Muscle layer of duodenum (tissue), 2 donors: Measurements from ENCODE around the gene SLC4A1.

ENCODE experiments used
- H3K27ac ChIP-seq: one replicate; pipeline ENCODE4 v1.7.0; 2013; ENCODE audit warnings: mild to moderate bottlenecking, low read length
- H3K27me3 ChIP-seq: one replicate; pipeline ENCODE4 v1.7.0; 2013; ENCODE audit warnings: low read depth, mild to moderate bottlenecking, control low read depth, low read length
- H3K36me3 ChIP-seq, 2 donors: one replicate each; pipeline ENCODE4 v1.7.0; 2013; ENCODE audit warnings: low read length in 2 of 2, control low read depth in 1 of 2, mild to moderate bottlenecking in 1 of 2; ENCODE audit not compliant: insufficient read depth in 2 of 2, control insufficient read depth in 1 of 2
- H3K4me1 ChIP-seq, 2 donors: one replicate each; pipeline ENCODE4 v1.7.0; 2013; ENCODE audit warnings: low read length in 2 of 2, mild to moderate bottlenecking in 2 of 2, control low read depth in 1 of 2, moderate library complexity in 1 of 2; ENCODE audit not compliant: insufficient read depth in 2 of 2, control insufficient read depth in 1 of 2
- H3K4me3 ChIP-seq, 2 donors: one replicate each; pipeline ENCODE4 v1.7.0; 2013; ENCODE audit warnings: low read length in 2 of 2, low read depth in 1 of 2, mild to moderate bottlenecking in 1 of 2
- H3K9me3 ChIP-seq, 2 donors: one replicate each; pipeline ENCODE4 v1.7.0; 2013; ENCODE audit warnings: low read length in 2 of 2, control low read depth in 1 of 2, mild to moderate bottlenecking in 1 of 2; ENCODE audit not compliant: control insufficient read depth in 1 of 2
- donor health status: healthy.

The SLC4A1 gene

DNA sequence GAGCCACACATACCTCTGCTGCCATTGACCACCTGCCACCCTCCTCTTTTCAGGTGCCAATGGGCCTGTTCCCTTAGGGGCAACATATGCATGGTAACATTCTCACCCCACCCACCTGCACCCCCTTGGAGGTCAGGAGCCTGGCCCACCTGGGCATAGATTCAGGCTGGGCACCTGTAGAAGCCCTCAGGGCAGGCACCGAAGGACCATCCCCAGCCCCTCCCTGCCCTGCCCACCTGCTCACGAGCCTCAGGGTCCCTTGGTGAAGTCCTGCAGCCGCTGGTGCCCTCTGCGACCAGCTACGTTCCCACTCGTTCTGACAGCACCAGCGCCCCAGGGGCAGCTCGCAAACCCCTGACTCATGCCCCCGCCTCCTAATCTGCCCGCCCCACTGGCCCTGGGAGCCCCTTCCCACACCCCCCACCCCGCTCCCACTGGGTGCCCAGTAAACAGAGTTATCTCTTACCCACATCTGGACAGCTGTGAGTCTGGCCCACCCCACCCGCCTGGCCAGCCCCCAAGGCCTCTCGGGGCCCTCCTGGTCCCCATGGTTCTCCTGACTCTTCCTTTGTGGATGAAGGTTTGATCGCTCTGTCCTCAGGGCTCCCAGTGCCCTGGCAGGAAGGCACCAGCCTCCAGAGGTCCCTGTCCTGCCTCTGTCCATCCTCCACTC, at the start of gene SLC4A1:
Gene SLC4A1, minus strand, starts transcription at position 318 of the 673 bp plus-strand sequence. CDS start 5,269 bp downstream, outside the sequence.
- no peak within 1 kb of the TSS for H3K4me3 ChIP-seq
- H3K9me3 ChIP-seq, result no peaks in the 10 kb centered on the region
- no peaks in the 10 kb centered on the region for H3K4me1 ChIP-seq
- no peak within 1 kb of the TSS for H3K27ac ChIP-seq
- no peaks in the 10 kb centered on the region for H3K36me3 ChIP-seq
- H3K27me3 ChIP-seq, result no peaks in the 10 kb centered on the region

DNA sequence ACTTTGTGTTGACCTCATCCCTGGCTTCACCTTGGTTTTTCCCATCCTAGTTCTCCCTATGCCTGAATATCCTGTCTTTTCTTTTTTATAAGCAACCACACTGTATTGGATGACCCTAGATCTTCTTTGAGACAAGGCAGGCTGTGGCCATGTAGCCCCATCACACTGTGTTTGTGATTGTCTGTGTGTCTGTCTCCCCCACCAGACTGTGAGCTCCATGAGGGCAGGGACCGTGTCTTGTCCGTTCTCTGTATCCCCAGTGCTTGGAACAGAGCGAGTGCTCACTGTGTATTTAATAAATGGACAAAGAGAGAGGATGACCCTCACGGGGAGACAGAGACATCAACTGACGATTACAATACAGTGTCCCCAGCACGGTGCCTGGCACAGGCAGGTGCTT, 49.6 kb upstream of the SLC4A1 start:
- H3K9me3 ChIP-seq, result no peaks in the 10 kb centered on the region
- H3K4me1 ChIP-seq, result peaks cover 0 to 13% of the 10 kb centered on the region in 2 donors
- no peak overlapping the region for H3K4me3 ChIP-seq
- peaks cover 40% of the 10 kb centered on the region for H3K27me3 ChIP-seq
- no peak overlapping the region for H3K27ac ChIP-seq
- H3K36me3 ChIP-seq, result peaks cover 13 to 32% of the 10 kb centered on the region in 2 donors

DNA sequence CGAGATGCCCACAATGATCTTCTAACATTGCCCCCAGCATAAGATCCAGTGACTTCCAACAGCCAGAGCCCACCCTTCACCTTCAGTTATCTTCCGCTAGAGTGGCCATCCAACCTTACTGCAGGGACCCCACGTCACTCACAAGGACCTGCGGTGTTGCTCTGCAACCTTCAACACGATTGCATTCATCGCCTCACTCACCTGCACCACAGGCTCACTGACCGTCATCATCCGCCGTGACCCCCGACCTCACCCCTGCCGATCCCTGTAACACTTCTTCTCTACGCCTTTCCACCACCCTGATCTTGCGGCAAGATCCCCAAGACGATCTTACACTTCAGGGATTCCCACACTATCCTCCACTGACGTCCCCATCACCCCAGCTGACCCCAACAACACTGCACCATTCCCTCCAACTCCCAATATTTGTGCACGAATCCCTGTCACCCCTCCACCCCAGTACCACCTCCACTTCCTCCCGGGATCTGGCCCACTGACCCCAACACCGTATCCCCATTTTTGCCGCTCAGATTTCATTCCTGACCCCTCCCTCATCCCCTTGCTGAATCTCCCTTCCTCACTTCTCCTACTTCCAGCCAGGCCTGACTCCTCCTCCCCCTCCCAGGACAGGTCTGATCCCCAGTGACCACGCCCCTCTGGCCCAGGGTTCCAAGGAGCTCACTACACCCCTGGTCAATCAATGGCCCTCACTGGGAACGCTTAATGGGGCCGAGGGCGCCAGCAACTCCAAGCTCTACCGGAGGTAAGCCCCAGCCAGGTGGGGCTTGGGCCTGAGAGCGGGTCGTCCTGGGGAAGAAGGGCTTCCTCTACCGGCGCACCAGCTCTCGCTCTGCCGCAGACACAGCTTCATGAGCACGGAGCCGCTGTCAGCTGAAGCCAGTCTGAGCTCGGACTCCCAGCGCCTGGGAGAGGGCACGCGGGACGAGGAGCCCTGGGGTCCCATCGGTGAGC, 48.1 kb upstream of the SLC4A1 start:
- H3K4me1 ChIP-seq, result peaks cover 0 to 13% of the 10 kb centered on the region in 2 donors
- peaks cover 11 to 20% of the 10 kb centered on the region in 2 donors for H3K36me3 ChIP-seq
- no peak overlapping the region for H3K4me3 ChIP-seq
- peaks cover 40% of the 10 kb centered on the region for H3K27me3 ChIP-seq
- no peaks in the 10 kb centered on the region for H3K9me3 ChIP-seq
- no peak overlapping the region for H3K27ac ChIP-seq

DNA sequence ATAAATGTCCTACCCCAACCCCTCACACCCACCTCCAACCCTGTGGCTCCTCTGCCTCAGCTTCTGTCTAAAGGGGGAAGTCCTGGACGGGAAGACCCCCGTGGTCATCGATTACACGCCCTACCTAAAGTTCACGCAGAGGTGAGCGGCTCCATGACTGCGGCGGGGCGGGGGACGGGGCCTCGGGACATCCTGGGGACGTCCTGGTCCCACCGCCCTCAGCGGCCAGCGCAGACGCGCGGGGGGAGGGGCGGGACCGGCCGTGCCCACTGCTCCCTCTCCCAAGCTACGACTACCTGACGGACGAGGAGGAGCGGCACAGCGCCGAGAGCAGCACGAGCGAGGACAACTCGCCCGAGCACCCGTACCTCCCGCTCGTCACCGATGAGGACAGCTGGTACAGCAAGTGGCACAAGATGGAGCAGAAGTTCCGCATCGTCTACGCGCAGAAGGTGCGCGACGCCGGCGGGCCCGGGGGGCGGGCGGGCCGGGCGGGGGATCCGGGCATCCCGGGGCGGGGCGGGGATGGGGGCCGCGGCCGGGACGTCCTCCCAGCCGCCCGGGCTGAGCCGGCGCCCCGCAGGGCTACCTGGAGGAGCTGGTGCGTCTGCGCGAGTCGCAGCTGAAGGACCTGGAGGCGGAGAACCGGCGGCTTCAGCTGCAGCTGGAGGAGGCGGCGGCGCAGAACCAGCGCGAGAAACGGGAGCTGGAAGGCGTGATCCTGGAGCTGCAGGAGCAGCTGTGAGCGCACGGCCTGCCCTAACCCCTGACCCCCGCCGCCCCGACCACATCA, 47.1 kb upstream of the SLC4A1 start:
- peaks cover 3 to 10% of the 10 kb centered on the region in 2 donors for H3K36me3 ChIP-seq
- no peak overlapping the region for H3K27ac ChIP-seq
- peak overlapping the region in 1 of 2 donors; percentile 26 for H3K4me3 ChIP-seq
- H3K27me3 ChIP-seq, result peaks cover 40% of the 10 kb centered on the region
- H3K4me1 ChIP-seq, result peaks cover 0 to 13% of the 10 kb centered on the region in 2 donors
- H3K9me3 ChIP-seq, result no peaks in the 10 kb centered on the region

DNA sequence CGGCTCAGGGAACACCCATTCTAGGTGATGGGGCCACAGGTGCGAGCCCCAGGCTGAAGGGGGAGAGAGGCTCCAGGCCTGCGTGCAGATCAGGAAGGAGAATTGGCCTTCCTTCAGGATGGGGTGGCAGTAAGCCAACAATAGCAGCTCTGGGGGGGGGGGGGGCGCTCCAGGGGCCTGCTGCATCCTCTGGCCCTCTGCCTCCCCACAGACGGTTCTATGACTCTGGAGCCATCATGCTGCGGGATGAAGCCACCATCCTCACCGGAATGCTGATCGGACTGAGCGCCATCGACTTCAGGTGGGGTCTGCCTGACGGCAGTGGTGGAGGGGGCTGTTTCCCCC, 46.6 kb upstream of the SLC4A1 start:
- no peaks in the 10 kb centered on the region for H3K9me3 ChIP-seq
- H3K4me1 ChIP-seq, result peaks cover 0 to 13% of the 10 kb centered on the region in 2 donors
- peaks cover 2 to 4% of the 10 kb centered on the region in 2 donors for H3K36me3 ChIP-seq
- H3K27me3 ChIP-seq, result peaks cover 40% of the 10 kb centered on the region
- no peak overlapping the region for H3K27ac ChIP-seq
- H3K4me3 ChIP-seq, result no peak overlapping the region

DNA sequence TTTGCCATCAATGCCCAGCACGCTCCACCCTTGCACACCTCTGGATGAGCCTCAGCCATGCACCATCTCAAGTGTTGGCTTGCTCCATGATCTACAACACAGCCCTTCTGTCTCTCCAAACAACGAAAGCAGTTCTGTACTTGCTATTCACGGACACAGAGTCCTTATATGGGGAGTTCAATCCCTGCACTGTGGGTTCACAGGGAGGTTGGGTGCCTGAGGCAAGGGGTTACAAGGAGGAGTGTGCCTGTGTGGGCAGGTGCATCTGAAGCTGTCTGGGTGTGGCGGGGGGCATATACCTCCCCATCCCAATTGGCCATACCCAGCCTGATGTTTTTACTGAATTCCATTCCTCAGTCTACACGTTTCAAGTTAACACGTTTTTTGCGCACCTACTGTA, 46.1 kb upstream of the SLC4A1 start:
- Histone ChIP-seq H3K27ac (no peak overlapping the region), H3K36me3 (no peaks in the 10 kb centered on the region), H3K27me3 (peaks cover 40% of the 10 kb centered on the region), H3K4me3 (no peak overlapping the region), H3K9me3 (no peaks in the 10 kb centered on the region), H3K4me1 (peaks cover 0 to 16% of the 10 kb centered on the region in 2 donors)

DNA sequence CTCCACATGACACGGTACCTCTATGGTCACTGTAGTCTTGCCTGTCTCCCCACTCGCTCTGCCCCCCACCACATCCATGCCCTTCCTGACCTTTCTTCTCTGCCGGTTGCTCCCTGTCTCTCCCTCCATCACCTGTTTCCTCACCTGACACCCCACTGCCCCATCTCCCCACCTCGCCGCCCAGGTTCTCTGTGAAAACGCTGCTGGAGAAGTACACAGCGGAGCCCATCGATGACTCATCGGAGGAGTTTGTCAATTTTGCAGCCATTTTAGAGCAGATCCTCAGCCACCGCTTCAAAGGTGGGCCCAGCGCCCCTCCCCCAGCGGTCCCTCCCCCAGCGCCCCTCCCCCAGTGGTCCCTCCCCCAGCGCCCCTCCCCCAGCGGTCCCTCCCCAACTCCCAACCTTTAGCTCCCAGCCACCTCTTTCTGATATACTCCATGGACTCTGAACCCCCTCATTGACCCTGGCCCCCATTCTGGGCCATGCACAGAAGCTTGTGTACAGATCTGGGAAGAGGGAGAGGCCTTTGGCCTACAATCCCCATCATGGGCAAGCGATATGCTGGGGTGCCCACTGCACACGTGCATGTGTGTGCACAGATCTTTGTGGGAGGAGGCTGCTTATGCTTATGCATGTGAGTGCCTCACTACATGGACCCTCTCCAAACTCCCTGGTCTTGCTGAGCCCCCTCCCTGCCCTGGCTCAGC, 44.6 kb upstream of the SLC4A1 start:
- Histone ChIP-seq H3K9me3 (no peaks in the 10 kb centered on the region), H3K4me3 (no peak overlapping the region), H3K36me3 (no peaks in the 10 kb centered on the region), H3K4me1 (peaks cover 3 to 26% of the 10 kb centered on the region in 2 donors), H3K27me3 (peaks cover 41% of the 10 kb centered on the region), H3K27ac (no peak overlapping the region)

DNA sequence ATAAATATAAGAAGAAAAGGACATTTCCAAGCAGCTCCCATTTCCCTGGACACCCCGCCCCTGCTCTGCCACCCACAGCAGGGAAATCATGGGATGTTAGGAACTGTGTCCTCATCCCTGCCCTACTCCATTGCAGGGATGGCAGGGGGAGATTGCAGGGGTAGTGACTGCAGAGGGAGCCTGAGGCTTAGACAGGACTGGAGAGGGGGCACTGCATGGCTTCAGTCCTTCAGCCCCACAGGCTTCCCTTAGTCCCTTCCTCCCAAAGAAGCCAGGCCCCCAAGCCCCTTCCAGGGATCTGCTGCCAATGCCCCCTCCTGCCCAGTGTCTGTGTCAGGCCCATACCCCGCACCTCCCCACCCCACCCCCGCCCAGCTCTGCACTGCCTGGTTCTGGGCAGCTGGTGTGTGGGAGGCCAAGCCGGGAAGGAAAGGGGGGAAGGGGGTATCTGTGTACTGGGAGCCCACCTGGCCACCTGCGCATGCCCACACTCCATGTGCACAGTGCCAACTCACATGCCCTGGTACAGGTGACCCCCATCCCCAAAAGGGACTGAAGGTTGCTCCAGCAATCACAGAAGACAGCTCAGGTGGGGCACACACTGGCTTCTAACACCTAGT, 43.7 kb upstream of the SLC4A1 start:
- H3K4me1 ChIP-seq, result peaks cover 4 to 30% of the 10 kb centered on the region in 2 donors
- H3K27me3 ChIP-seq, result peaks cover 38% of the 10 kb centered on the region

DNA sequence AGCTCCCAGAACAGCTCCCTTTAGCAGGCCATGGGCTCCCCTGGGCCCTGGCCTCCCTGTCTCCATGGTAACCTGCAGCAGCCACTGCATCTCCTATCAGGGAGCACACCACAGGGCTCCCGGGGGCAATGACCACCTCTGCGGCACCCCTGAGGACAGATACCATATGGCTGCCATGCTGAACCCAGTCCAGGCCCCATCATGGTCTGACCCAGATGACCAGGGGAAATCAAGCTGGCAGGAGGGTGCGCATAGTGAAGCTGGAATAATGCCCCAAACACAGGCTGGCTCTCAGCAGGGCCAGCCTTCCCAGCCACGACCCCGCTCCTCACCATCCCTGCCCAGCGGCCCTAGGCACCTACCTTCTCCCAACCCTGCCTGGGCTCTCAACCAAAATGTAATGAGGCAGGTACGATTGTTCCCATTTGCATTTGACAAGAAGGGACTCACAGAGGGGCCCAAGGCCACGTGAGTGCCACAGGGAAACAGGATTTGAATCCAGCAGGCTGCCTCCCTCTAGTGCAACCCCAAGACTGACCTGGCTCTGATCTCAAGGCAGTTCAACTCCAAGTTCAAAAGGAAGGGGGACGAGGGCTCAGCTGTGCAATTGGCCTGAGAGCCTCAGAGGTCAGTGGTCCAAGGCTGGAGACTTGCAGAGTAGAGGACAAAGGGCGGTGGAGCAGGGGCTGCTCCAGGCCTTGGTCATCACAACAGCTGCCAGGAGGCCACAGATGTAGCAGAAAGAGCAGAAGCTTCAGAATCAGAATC, 42.9 kb upstream of the SLC4A1 start:
- peaks cover 29% of the 10 kb centered on the region for H3K27me3 ChIP-seq
- no peaks in the 10 kb centered on the region for H3K36me3 ChIP-seq
- H3K4me3 ChIP-seq, result no peak overlapping the region
- no peak overlapping the region for H3K27ac ChIP-seq
- peaks cover 4 to 26% of the 10 kb centered on the region in 2 donors for H3K4me1 ChIP-seq
- H3K9me3 ChIP-seq, result no peaks in the 10 kb centered on the region

More for the DNA sequence above, 43.7 kb upstream of the SLC4A1 start:
- Histone ChIP-seq H3K36me3 (no peaks in the 10 kb centered on the region), H3K27ac (no peak overlapping the region), H3K9me3 (no peaks in the 10 kb centered on the region), H3K4me3 (no peak overlapping the region)

DNA sequence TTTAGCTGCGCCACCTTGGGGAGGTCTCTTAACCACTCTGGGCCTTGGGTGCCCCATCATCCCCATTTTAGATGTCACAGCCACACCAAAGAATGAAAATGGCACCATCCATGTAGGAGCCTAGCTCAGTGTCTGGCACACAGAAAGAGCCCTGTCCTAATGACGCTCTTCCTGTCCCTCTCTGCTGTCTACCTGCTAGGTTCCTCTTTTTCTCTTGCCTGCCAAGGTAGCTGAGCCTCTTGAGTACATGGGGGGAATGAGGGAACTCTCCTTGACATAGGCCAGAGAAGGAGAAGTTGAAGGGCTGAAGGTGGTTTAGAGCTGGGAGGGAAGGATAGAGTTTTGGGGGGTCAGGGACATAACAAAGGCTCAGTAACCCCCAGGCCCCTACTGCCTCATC, 42.3 kb upstream of the SLC4A1 start:
- H3K9me3 ChIP-seq, result no peaks in the 10 kb centered on the region
- H3K36me3 ChIP-seq, result no peaks in the 10 kb centered on the region
- H3K4me3 ChIP-seq, result no peak overlapping the region
- H3K27ac ChIP-seq, result no peak overlapping the region
- H3K4me1 ChIP-seq, result peaks cover 4 to 21% of the 10 kb centered on the region in 2 donors
- H3K27me3 ChIP-seq, result peaks cover 25% of the 10 kb centered on the region
